ENCODE results near the gene RASSF8. TPM values are rescaled to one million over a fixed set of nuclear protein-coding genes. Genes with fewer than 3 reads are reported as not detected.

Gene RASSF8
- total RNA-seq (ENCODE audit: low replicate concordance), result 73.4 and 109 TPM in 2 replicates

DNA sequence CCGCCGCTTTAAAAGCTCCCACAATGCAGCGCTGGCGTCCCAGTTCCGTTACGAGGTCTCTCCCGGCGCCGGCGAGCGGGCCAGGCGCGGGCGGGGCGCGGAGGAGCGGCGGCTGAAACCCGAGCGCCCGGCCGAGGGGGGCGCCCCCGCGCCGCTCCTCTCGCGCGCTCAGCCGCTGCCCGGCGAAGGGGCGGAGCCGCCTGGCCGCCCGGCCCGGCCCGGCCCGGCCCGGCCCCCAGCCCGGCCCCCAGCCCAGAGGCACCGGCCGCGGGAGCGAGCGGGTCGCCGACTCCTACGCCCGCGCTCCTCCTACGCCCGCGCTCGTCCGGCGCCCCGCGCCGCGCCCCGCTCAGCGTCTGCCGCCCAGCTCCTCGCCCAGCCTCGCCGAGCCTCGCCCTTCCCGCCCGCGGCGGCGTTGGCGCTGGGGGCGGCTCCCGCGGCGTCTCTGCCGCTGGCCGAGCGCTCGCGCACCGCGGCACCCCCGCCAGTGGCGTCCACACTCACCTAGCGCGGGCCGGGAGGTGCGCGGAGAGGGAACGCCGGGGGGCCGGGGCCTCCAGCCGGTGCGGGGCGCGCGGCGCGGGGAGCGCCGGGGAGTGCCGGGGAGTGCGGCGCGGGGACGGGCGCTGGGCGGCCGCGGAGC lies at the start of gene RASSF8:
Gene RASSF8 (plus strand): TSS at position 255 of the 643 bp plus-strand sequence. CDS start 96,662 bp downstream, outside the sequence.

DNA sequence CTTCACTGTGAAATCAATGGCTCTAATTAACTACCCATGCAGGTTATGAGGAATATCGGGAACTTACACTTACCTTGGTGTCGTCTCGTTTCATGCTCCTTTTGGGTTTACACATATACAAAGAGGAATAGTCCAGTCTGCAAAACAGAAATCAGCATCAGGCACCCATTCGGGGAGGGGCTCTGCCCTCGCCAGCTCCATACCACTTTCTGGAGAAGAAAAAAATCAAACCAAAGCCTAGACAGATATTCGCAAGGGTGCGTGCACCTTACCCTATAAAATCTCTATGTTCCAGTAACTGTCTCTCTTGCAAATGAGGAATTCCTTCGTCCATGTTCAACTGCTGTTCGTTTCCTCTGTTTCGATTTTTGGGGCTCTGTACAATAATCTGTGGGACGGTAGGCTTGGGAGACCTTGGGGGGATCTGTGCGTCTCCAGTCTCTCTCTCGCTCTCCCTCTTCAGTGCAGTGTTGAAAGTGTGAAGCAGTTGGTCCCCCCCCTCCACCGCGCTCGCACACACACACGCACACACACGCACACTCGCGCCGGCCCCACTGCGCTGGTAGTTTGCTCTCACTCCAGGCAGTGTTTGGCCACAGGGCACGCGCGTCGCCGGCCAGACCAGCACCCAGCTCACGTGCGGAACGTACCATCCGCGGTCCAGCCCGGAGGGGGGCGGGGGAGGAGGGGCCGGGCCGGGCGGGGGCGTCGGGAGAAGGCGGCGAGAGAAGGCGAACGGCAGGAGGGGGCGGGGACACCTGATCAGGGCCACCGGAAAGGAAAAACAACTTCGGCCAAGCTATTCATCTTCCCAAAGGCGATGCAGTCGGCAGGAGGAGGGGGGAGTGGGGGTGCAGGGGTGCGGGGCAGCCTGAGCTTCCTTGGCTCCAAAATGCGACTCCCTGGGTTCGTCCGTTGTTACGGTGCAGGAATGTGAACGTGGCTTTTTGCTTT lies 166.2 kb downstream of the RASSF8 start, which contains the start of gene BHLHE41:
Gene BHLHE41 (minus strand): TSS at position 592 of the 954 bp plus-strand sequence. CDS start 258 bp downstream, at position 334.

Other genes starting within 250 kb of the RASSF8 start
- gene BHLHE41, start 166.4 kb downstream of the RASSF8 start, total RNA-seq (ENCODE audit: low replicate concordance), result 0.70 and 3.2 TPM in 2 replicates
- gene SSPN, start 236.9 kb downstream of the RASSF8 start, total RNA-seq (ENCODE audit: low replicate concordance), result 4.7 and 9.0 TPM in 2 replicates

All from smooth muscle cell of the coronary artery (primary cell).